Mucosa of gallbladder (tissue), 1 donor: Measurements from ENCODE around the gene NDUFAF2. TPM values are rescaled to one million over a fixed set of nuclear protein-coding genes. Genes with fewer than 3 reads are reported as not detected.
"Not testable (repeated sequence)": the region's sequence is repeated elsewhere in the genome, so short reads cannot be mapped to it uniquely, and the experiment has no call there.

Experiments
- DNase-seq: peaks from one replicate; pipeline ENCODE4 v3.0.0-alpha.2; 2020; ENCODE audit warnings: low spot score
- total RNA-seq: library from RNA; stranded (reverse); gene quantifications from one replicate; pipeline ENCODE4 v1.2.1, GENCODE V29; 2021
- donor health status: DM: no; HTN: no; CAD: no.

NDUFAF2 gene
- total RNA-seq, 1 donor from 2014 or later = 14.4 TPM

- DNase-seq = no peak
Measured at GRCh38 chr5:61177716-61178115, 232.7 kb downstream of the NDUFAF2 start.

GRCh38 chr5:61178702-61179101, 233.7 kb downstream of the NDUFAF2 start:
- no peak for DNase-seq

GRCh38 chr5:61180886-61181285, 235.9 kb downstream of the NDUFAF2 start:
- no peak for DNase-seq

GRCh38 chr5:61182449-61182848, 237.4 kb downstream of the NDUFAF2 start:
- DNase-seq = no peak

GRCh38 chr5:61183538-61183937, 238.5 kb downstream of the NDUFAF2 start:
- no peak for DNase-seq

- no peak for DNase-seq
Measured at GRCh38 chr5:61184708-61185107, 239.7 kb downstream of the NDUFAF2 start.

- no peak for DNase-seq
Measured at GRCh38 chr5:61186634-61187033, 241.6 kb downstream of the NDUFAF2 start.

GRCh38 chr5:61187352-61187751, 242.3 kb downstream of the NDUFAF2 start:
- not testable (repeated sequence) for DNase-seq

- DNase-seq = not testable (repeated sequence)
Measured at GRCh38 chr5:61187826-61188225, 242.8 kb downstream of the NDUFAF2 start.

GRCh38 chr5:61198606-61199005, 253.6 kb downstream of the NDUFAF2 start:
- DNase-seq = no peak

- DNase-seq = no peak
Measured at GRCh38 chr5:61200582-61201155, 255.7 kb downstream of the NDUFAF2 start.

- DNase-seq = no peak
Measured at GRCh38 chr5:61202213-61202612, 257.2 kb downstream of the NDUFAF2 start.

Other genes starting within 250 kb of the NDUFAF2 start
- 117 TPM for gene DEPDC1B, start 245.0 kb upstream of the NDUFAF2 start, total RNA-seq
- gene ELOVL7, start 100.9 kb upstream of the NDUFAF2 start, total RNA-seq = 66.8 TPM
- gene ERCC8, start 135 bp upstream of the NDUFAF2 start, total RNA-seq = 5.7 TPM
- 60.6 TPM for gene SMIM15, start 217.3 kb downstream of the NDUFAF2 start, total RNA-seq